Cardiac muscle cell (in vitro differentiated cells and primary cell): ENCODE data around the gene TMEM132D. TPM values are rescaled to one million over a fixed set of nuclear protein-coding genes. Genes with fewer than 3 reads are reported as not detected.

Experiments used
- DNase-seq, 2 donors: peaks; one replicate each; pipeline versions ENCODE4 v3.0.0 to v3.0.0-alpha.2; 2010 to 2017; ENCODE audit warnings: low read depth in 1 of 2, low spot score in 1 of 2
- H3K27ac ChIP-seq: fragments of 200-600 bp; sonication (generic); 2 replicates; pipeline ENCODE4 v1.5.1; 2016
- H3K27me3 ChIP-seq: fragments of 200-600 bp; sonication (generic); 2 replicates; pipeline ENCODE4 v1.6.0; 2016; ENCODE audit warnings: control low read depth
- H3K36me3 ChIP-seq: fragments of 200-600 bp; sonication (generic); 2 replicates; pipeline ENCODE4 v1.5.1; 2016; ENCODE audit warnings: control low read depth
- H3K4me1 ChIP-seq: fragments of 200-600 bp; sonication (generic); 2 replicates; pipeline ENCODE4 v1.8.1; 2017; ENCODE audit warnings: low read depth, mild to moderate bottlenecking, mixed run types
- H3K4me3 ChIP-seq: fragments of 200-600 bp; sonication (generic); 2 replicates; pipeline ENCODE4 v1.5.1; 2016; ENCODE audit warnings: mild to moderate bottlenecking
- H3K9me3 ChIP-seq: fragments of 200-600 bp; sonication (generic); 2 replicates; pipeline ENCODE4 v1.5.1; 2017; ENCODE audit warnings: low read depth, mild to moderate bottlenecking, control low read depth
- polyA plus RNA-seq: library from polyadenylated mRNA; unstranded; fragments of >200 nt; fragmentation: Nextera tagmentation; extraction: Ambion mirVana; gene quantifications from 2 replicates; pipeline ENCODE4 v1.2.1, GENCODE V29; 2016
- total RNA-seq: library from RNA; depleted of rRNA; stranded (reverse); fragments of >200 nt; gene quantifications from 2 replicates; pipeline ENCODE4 v1.2.3, GENCODE V29; 2016
- TF ChIP-seq, protein P1 (sequence below): IDR thresholded peaks from 2 replicates; pipeline ENCODE4 v1.5.1; 2012; ENCODE audit warnings: low read depth, mild to moderate bottlenecking, low read length

The TMEM132D gene
- total and polyA plus RNA-seq, 2 experiments from 2014 or later, result 0.03 TPM; not detected in 1

DNA sequence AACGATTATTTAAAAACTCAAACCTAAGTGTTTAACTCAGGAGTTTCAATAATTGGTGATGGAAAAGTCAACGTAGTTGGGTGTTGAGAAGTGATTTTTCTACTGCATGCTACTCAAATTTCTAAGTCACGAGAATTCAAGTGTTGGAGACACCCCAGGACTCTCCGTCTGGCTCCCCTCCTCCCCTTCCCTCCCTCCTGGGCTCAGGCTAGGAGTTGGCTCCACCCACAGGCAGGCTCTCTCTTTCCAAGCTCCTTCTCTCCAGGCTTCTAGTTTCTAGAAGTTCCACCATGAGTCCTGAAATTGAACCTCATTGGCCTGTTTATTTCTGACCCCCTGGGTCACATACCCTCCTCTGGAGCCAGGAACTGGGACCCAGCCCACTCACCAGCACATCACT lies 73.0 kb downstream of the TMEM132D start:
- H3K36me3 ChIP-seq, result no peaks in the 10 kb centered on the region
- TF ChIP-seq, protein P1, sequence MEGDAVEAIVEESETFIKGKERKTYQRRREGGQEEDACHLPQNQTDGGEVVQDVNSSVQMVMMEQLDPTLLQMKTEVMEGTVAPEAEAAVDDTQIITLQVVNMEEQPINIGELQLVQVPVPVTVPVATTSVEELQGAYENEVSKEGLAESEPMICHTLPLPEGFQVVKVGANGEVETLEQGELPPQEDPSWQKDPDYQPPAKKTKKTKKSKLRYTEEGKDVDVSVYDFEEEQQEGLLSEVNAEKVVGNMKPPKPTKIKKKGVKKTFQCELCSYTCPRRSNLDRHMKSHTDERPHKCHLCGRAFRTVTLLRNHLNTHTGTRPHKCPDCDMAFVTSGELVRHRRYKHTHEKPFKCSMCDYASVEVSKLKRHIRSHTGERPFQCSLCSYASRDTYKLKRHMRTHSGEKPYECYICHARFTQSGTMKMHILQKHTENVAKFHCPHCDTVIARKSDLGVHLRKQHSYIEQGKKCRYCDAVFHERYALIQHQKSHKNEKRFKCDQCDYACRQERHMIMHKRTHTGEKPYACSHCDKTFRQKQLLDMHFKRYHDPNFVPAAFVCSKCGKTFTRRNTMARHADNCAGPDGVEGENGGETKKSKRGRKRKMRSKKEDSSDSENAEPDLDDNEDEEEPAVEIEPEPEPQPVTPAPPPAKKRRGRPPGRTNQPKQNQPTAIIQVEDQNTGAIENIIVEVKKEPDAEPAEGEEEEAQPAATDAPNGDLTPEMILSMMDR, result no peak
- H3K4me1 ChIP-seq, result no peaks in the 10 kb centered on the region
- DNase-seq, result peak in 1 of 2 donors; percentile 2
- no peaks in the 10 kb centered on the region for H3K9me3 ChIP-seq
- H3K27me3 ChIP-seq, result no peaks in the 10 kb centered on the region
- H3K27ac ChIP-seq, result no peak overlapping the region
- no peak overlapping the region for H3K4me3 ChIP-seq

DNA sequence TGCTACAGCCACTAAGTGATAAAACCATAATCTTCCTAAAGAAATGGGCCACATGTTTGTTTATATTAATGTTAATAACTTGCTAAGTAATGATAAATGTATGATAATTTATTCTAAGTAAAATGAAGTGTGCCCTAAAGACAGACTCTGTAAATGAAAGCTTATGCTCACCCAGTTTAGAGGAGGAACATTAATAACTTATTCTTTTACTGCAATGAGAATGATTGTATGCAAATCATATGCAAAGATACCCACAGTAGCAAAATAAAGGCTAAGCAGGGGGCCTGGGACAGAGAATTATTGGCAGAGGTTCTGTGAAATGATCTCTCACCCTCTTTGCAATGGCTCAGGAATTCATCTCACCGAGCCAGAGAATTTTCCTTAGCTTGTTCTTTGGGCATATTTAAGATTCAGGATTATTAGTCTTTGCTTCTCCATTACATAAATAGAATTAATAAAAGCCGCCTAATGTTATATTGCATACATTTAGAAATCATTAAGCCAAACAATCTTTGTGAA lies 75.9 kb downstream of the TMEM132D start:
- Histone ChIP-seq H3K27ac (no peak overlapping the region), H3K9me3 (no peaks in the 10 kb centered on the region), H3K36me3 (no peaks in the 10 kb centered on the region), H3K27me3 (no peaks in the 10 kb centered on the region), H3K4me1 (no peaks in the 10 kb centered on the region), H3K4me3 (no peak overlapping the region)
- TF ChIP-seq, protein P1, result no peak
- no peak for DNase-seq

DNA sequence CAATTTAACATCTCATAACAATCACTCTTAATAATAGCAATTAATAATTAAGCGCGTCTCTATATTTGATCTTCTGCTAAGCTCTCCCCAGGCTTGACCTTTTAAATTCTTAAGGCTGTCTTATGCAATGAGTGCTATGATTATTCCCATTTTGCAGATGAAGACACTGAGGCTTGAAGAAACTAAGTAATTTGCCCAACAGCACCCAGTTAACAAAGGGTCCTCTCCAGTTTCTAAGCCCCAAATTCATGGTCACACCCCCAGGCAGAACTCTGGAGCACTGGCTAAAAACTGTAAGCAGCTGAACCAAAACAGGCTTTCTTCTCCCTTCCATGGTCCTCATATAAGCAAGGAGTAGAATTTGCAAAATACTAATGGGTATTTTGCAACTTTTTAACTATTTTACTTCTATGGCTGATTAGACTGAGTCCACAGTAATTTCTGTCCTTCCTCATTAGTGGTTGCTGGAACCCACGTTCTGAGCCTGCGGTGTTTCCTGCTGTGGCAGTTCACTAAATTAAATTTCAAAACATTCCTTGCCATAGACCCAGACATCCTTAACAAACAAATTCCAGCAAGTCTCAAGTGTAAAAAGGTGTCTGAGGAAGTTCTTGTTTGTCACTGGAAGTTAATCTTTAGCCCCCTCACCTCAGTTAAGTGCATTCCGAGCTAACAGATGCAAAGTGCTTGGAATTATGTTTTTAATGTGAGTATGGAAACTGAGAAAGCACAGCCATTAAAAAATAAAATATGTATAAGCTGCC lies 76.5 kb downstream of the TMEM132D start:
- no peak overlapping the region for H3K4me3 ChIP-seq
- no peaks in the 10 kb centered on the region for H3K9me3 ChIP-seq
- no peaks in the 10 kb centered on the region for H3K4me1 ChIP-seq
- TF ChIP-seq, protein P1, result no peak
- no peak for DNase-seq
- no peaks in the 10 kb centered on the region for H3K36me3 ChIP-seq
- H3K27me3 ChIP-seq, result no peaks in the 10 kb centered on the region
- H3K27ac ChIP-seq, result no peak overlapping the region

DNA sequence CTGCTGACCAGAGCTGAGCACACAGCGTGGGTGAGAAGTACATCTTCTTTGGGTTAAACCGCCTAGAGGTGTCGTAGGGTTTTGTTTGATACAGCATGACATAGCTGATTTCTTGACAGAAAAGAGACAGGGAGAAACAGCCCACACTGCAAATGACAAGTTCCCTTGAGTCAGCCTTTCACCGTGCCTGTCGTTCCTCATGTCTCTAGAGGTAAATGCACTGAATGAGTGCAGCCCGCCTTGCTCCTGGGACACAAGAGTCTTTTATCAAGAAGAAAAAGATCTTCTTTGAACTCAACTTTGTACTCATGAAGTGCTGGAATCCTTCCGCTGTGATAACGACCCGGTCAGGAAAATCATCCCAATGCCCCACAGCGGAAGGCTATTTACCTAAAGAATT lies 77.6 kb downstream of the TMEM132D start:
- TF ChIP-seq, protein P1, result no peak
- no peak overlapping the region for H3K27ac ChIP-seq
- no peak for DNase-seq
- no peaks in the 10 kb centered on the region for H3K27me3 ChIP-seq
- no peaks in the 10 kb centered on the region for H3K36me3 ChIP-seq
- H3K9me3 ChIP-seq, result no peaks in the 10 kb centered on the region
- H3K4me3 ChIP-seq, result no peak overlapping the region
- no peaks in the 10 kb centered on the region for H3K4me1 ChIP-seq

DNA sequence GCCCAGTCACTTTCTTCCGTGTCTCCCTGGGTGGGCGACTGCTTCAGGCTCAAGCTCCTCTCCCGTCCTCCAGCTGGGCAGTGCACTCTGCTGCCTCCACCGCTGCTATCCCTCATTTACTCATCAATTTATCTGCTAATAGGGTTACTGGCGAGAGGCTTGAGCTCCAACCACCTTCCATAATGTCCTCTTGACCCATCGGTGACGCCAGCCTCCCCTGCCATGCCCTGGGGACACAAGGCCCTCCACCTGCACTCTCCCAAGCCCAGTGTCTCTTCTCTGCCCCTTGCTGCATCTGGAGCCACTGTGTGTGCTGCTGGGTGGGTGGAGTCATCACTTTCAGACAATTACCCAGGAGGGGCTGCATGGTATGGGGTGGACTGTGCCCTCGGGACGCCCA lies 78.5 kb downstream of the TMEM132D start:
- Histone ChIP-seq H3K4me3 (no peak overlapping the region), H3K4me1 (no peaks in the 10 kb centered on the region), H3K9me3 (no peaks in the 10 kb centered on the region), H3K36me3 (no peaks in the 10 kb centered on the region), H3K27ac (no peak overlapping the region), H3K27me3 (no peaks in the 10 kb centered on the region)
- TF ChIP-seq, protein P1, result no peak
- no peak for DNase-seq
